ACC112 (cell line): ENCODE results near the gene COL15A1.

Experiments used
- H2AFZ ChIP-seq: fragments of 200-600 bp; sonication (generic); one replicate; pipeline ENCODE4 v1.6.0; 2017; ENCODE audit warnings: antibody characterized with exemption, low read length; ENCODE audit not compliant: unreplicated experiment
- H3K27ac ChIP-seq: fragments of 200-600 bp; sonication (generic); 2 replicates; pipeline ENCODE4 v1.5.1; 2014; ENCODE audit warnings: low read depth, mild to moderate bottlenecking, antibody characterized with exemption, low read length, moderate library complexity
- H3K27me3 ChIP-seq: fragments of 200-600 bp; sonication (generic); 2 replicates; pipeline ENCODE4 v1.6.1; 2014; ENCODE audit warnings: mild to moderate bottlenecking, antibody characterized with exemption, low read length, moderate library complexity, mixed read lengths; ENCODE audit not compliant: insufficient read depth
- H3K36me3 ChIP-seq: fragments of 200-600 bp; sonication (generic); 2 replicates; pipeline ENCODE4 v1.6.1; 2016; ENCODE audit warnings: mild to moderate bottlenecking, antibody characterized with exemption, low read length, moderate library complexity, mixed read lengths; ENCODE audit not compliant: insufficient read depth
- H3K4me1 ChIP-seq: fragments of 200-600 bp; sonication (generic); one replicate; pipeline ENCODE4 v1.6.1; 2016; ENCODE audit warnings: low read length, mixed read lengths; ENCODE audit not compliant: insufficient read depth, unreplicated experiment, control insufficient read depth
- H3K4me3 ChIP-seq: fragments of 200-600 bp; sonication (generic); 2 replicates; pipeline ENCODE4 v1.5.1; 2014; ENCODE audit warnings: mild to moderate bottlenecking, low read depth, low read length
- H3K79me2 ChIP-seq: fragments of 200-600 bp; sonication (generic); one replicate; pipeline ENCODE4 v1.6.0; 2016; ENCODE audit warnings: low read length; ENCODE audit not compliant: control insufficient read depth, unreplicated experiment, insufficient read depth

COL15A1 gene

DNA sequence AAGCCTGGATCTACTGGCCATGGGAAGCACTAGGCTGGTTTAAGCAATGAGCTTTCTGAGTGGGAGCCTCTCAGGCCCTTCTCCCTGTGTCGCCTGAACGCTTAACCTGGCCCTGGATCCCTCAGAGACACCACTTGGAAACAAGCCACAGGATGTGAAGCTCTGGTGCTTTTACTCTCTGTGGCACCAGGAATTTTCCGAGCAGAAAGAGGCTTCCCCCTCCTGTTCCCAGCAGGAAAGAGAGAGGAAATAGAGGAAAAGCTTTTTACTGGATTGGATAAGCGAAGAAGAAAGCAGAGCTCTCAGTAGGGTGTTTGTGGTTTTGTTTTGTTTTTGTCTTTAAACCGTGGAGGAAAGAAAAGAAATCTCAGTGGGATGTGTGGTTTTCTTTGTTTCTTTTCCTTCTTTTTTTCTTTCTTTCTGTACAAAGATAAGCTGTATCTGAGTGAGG is 34.5 kb downstream of the COL15A1 start:
- no peak overlapping the region for H2AFZ ChIP-seq
- peaks cover 14% of the 10 kb centered on the region for H3K27me3 ChIP-seq
- no peaks in the 10 kb centered on the region for H3K36me3 ChIP-seq
- H3K4me3 ChIP-seq = no peak overlapping the region
- peaks cover 8% of the 10 kb centered on the region for H3K4me1 ChIP-seq
- no peak overlapping the region for H3K27ac ChIP-seq
- no peaks in the 10 kb centered on the region for H3K79me2 ChIP-seq

DNA sequence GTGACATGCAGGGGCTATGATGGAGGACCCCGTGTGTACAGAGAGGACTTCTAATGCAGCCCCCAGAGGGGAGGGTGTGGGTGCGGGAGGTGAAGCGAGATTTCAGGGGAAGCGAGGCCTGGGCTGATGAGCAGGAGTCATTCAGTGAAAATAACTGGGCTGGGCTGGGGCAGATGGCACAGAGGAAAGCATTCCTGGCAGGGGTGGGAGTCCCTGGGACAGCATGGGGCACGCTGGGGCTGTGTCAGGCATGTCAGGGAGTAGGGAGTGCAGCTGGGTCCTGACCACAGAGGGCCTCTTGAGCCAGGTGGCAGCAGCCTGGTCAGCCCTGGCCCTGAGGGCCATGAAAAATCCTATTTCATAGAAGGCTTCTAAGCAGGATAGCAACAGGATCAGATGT is 36.6 kb downstream of the COL15A1 start:
- Histone ChIP-seq H3K27me3 (peaks cover 9% of the 10 kb centered on the region), H3K4me3 (no peak overlapping the region), H3K27ac (no peak overlapping the region), H3K79me2 (no peaks in the 10 kb centered on the region), H3K36me3 (no peaks in the 10 kb centered on the region), H3K4me1 (peaks cover 18% of the 10 kb centered on the region), H2AFZ (no peak overlapping the region)

DNA sequence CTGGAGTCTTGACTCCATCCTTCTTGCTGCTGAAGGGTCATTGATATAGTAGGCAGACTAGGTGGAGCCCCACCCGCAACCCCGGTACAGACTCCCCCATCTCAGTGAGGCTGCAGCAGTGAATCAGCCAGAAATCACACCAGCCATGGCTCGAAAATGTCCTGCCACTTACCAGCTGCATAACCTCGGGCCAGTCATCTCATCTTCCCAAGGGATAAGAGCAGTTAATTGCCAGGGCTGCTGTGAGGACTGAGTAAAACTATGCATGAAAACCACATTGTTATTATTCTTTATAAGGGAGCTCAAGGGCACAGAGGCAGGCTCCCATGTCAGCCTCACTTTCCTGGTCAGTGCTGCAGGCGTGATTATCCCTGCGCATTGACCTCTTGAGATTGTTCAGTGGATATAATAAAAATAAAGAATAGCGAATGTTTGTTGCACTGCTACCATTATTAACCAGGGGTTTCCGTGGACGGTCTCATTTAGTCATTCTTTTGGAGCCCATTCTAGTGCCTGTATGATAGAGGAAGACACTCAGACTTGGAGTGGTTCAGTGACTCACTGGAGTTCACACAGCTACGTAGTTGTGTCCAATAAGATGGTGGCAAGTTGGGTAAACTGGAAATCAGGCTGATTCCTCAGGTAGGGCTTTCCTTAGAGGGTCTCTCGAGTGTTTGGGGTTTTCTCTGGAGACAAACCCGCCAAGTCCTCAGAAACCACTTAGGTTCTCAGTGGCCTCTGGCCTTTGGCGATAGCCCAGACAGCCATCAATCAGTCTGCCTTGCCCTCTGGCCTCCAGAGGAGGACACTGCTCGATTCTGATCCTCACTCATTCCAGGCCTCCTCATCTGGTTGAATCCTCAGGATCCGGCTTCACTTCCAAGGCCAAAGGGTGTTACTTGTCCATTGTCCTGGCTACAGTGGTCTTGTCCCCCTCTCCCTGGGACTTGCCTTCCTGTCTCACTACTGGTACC is 39.9 kb downstream of the COL15A1 start:
- H3K79me2 ChIP-seq = no peaks in the 10 kb centered on the region
- H3K36me3 ChIP-seq = no peaks in the 10 kb centered on the region
- H3K27me3 ChIP-seq = no peaks in the 10 kb centered on the region; the same call in 1 of the 2 replicates
- H3K27ac ChIP-seq = peak overlapping the region; percentile 67
- no peak overlapping the region for H3K4me3 ChIP-seq
- H3K4me1 ChIP-seq = peaks cover 14% of the 10 kb centered on the region
- H2AFZ ChIP-seq = peak overlapping the region; percentile 9

DNA sequence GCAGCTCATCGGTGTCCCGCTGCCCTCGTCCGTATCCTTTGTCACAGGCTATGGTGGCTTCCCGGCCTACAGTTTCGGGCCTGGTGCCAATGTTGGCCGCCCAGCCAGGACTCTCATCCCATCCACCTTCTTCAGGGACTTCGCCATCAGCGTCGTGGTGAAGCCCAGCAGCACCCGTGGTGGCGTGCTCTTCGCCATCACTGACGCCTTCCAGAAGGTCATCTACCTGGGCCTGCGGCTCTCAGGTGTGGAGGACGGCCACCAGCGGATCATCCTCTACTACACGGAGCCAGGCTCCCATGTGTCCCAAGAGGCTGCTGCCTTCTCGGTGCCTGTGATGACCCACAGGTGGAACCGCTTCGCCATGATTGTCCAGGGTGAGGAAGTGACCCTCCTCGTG is 41.9 kb downstream of the COL15A1 start:
- H3K27ac ChIP-seq = no peak overlapping the region
- H3K27me3 ChIP-seq = no peaks in the 10 kb centered on the region; the same call in 1 of the 2 replicates
- no peaks in the 10 kb centered on the region for H3K79me2 ChIP-seq
- peaks cover 29% of the 10 kb centered on the region for H3K4me1 ChIP-seq
- H2AFZ ChIP-seq = no peak overlapping the region
- H3K36me3 ChIP-seq = no peaks in the 10 kb centered on the region
- H3K4me3 ChIP-seq = no peak overlapping the region

DNA sequence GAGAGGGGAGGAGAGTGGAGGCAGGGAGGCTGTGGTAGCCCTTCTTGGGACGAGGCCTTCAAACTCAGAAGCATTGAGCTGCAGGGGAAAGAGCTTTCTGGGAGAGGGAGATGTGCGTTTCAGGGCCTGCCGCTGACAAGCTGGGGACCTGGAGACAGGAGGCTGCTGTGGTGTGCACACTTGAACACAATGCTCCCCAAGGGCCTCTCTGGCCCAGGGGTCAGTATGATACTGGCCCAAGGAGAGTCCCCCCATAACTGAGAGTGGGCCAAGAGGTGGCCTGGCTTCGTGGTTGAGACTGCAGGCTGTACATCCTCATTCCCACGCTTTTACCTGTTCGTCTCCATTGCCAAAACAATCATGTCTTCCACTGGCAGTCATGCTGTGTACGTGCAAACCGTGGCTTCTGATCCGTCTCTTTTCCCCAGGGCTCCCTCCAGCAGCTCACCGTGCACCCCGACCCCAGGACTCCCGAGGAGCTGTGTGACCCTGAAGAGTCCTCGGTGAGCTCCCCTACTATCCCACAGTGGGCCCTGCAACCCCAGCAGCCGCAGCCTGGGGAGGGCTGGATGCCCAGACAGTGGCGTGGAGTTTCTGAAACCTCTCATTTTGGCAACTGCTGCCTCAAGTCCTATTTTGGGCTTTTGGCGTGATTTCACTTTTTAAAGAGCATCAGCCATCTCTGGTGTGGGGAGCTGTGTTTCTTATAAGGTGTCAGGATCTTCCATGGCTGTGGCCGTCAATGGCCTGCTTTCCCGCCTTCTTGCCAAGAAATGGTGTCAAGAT is 43.4 kb downstream of the COL15A1 start:
- H3K4me1 ChIP-seq = peaks cover 30% of the 10 kb centered on the region
- H3K4me3 ChIP-seq = no peak overlapping the region
- no peak overlapping the region for H3K27ac ChIP-seq
- H3K36me3 ChIP-seq = no peaks in the 10 kb centered on the region
- no peaks in the 10 kb centered on the region; the same call in 1 of the 2 replicates for H3K27me3 ChIP-seq
- no peaks in the 10 kb centered on the region for H3K79me2 ChIP-seq
- no peak overlapping the region for H2AFZ ChIP-seq

DNA sequence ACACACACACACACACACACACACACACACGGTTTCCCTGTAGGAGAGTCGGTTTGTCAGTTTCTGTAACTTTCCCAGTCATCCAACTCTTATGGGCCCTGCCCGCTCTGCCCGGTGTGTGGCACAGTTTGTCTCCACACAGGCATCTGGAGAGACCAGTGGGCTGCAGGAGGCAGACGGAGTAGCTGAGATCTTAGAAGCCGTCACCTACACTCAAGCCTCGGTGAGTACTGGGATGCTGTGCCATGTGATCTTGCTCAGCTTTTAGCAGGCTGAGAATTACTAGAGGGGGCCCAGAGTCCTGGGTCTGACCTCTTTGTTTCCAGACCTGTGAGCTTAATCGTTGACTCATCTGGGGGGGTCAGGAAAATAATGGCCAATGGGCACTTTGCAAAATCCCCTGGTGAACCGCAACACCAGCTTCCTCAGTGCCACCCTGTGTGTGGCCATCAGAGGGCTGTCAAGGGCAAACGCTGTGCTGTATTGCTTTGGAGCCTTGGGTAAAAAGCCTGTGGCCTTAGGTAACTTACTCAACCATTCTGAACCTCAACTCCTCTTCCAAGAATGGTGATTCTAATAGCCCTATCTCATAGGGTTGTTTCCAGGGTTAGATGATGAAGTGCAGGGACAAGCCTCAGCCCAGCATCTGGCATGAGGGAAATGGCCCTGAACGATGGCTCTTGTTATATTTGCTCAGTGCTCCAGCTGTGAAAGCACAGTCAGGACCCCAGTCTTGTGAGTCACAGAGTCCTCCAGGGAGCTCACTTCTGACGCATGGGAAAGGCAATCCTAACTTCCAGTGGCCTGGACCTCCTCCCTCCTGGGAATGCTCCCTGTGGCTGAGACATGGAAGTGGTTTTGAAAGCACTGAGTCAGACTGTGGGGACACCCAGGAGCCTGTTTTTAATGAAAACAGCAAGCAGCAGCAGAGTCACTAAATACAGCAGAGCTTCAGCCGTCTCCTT is 45.6 kb downstream of the COL15A1 start:
- H3K27ac ChIP-seq = peak overlapping the region; percentile 74
- H3K4me3 ChIP-seq = no peak overlapping the region
- no peaks in the 10 kb centered on the region for H3K36me3 ChIP-seq
- peaks cover 16% of the 10 kb centered on the region for H3K4me1 ChIP-seq
- no peaks in the 10 kb centered on the region; the same call in 1 of the 2 replicates for H3K27me3 ChIP-seq
- H3K79me2 ChIP-seq = no peaks in the 10 kb centered on the region
- no peak overlapping the region for H2AFZ ChIP-seq

DNA sequence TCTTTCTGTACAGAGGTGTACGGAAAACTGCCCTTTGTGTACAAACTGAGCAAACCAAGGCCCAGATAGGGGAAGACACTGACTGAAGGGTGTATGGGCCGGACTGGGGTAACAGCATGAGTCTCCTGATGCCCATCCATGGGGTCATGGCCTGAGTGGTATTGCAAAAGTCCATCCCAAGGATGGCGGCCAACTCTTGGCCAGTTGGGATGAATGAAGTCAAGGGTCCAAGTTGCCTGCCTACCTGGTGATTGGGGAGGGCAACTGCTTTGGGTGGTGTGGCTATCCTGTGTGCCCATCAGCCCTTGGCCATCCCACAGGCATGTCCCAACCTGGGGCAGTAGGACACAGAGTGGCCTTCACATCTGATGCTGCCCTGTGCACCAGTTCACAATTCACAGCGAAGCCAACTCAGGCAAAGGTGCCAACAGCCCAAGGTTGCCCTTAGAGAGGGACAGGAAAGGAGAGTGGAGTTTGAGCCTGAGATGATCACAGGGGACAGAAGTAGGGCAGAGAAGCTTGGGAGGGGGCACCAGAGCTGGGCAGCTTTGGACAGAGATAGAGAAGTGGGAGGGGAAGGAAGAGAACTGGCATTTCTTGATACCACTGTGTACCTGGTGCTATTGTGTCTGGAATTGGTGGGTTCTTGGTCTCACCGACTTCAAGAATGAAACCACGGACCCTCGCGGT is 46.6 kb downstream of the COL15A1 start:
- Histone ChIP-seq H3K27me3 (no peaks in the 10 kb centered on the region; the same call in 1 of the 2 replicates), H3K27ac (peak overlapping the region; percentile 44; the same call in 1 of the 2 replicates), H3K79me2 (no peaks in the 10 kb centered on the region), H3K4me1 (peaks cover 19% of the 10 kb centered on the region), H2AFZ (no peak overlapping the region), H3K4me3 (no peak overlapping the region), H3K36me3 (no peaks in the 10 kb centered on the region)

DNA sequence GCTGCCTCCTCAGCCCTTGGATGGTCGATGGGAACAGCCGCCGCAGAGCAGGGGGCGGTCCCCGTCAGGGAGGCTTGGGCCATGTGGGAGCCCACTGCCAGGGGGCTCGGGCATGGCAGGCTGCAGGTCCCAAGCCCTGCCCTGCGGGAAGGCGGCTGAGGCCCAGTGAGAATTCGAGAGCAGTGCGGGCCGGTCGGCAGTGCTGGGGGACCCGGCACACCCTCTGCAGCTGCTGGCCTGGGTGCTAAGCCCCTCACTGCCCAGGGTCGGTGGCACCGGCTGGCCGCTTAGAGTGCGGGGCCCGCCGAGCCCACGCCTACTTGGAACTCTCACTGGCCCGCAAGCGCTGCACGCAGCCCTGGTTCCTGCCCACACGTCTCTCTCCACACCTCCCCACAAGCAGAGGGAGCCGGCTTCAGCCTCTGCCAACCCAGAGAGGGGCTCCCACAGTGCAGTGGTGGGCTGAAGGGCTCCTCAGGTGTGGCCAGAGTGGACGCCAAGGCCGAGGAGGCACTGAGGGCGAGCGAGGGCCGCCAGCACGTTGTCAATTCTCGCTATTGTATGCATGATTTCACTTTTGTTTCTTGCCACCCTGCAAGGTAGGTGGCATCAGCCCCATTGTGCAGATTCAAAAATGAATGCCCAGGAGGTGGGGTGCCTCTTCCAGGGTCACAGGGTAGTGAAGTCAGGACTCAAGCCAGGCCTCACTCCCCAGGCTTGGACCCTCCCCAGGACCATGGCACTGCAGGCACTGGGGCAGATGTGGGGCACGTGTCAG is 48.6 kb downstream of the COL15A1 start:
- H3K4me3 ChIP-seq = no peak overlapping the region
- H3K27me3 ChIP-seq = peaks cover 3% of the 10 kb centered on the region; the same call in 1 of the 2 replicates
- H3K36me3 ChIP-seq = no peaks in the 10 kb centered on the region
- H3K4me1 ChIP-seq = peaks cover 23% of the 10 kb centered on the region
- H2AFZ ChIP-seq = no peak overlapping the region
- H3K79me2 ChIP-seq = no peaks in the 10 kb centered on the region
- no peak overlapping the region for H3K27ac ChIP-seq

DNA sequence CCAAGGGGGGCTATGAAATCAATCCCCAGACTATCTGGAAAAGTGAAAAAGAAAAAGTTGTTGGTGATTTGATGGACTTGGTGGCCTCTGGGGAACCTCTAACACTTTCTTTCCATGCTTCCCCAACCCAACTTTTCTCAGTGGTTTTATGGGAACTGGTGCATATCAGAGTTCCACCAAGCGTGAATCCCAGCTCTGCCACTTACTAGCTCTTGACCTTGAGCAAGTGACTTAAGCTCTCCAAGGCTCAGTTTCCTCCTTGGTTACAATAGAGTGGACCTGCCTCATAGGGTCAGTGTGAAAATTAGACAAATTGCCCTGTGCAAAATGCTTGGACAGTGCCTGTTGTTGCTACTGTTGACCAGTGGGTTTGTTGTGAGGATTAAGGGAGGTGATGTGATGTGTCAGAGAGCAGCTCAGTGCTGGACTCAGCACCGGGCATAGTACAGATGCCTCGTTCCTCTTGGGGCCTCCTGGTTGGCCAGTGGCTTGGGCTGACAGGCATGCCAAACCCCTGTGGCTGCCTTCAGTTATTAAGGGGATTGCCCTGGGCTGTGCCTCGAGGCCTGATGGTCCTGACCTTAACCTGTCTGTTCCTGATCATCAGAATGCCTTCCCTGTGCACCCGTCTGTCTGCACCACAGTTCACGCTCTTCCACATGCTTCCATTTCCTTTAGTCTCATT is 49.3 kb downstream of the COL15A1 start:
- peaks cover 8% of the 10 kb centered on the region for H3K27me3 ChIP-seq
- H3K27ac ChIP-seq = no peak overlapping the region
- H3K36me3 ChIP-seq = no peaks in the 10 kb centered on the region
- no peak overlapping the region for H3K4me3 ChIP-seq
- H3K79me2 ChIP-seq = no peaks in the 10 kb centered on the region
- peaks cover 30% of the 10 kb centered on the region for H3K4me1 ChIP-seq
- no peak overlapping the region for H2AFZ ChIP-seq
